SK-N-SH (cell line): ENCODE data around the gene PTPRD. TPM values are rescaled to one million over a fixed set of nuclear protein-coding genes. Genes with fewer than 3 reads are reported as not detected.

Source experiments
- CTCF ChIA-PET: fragments of 300-600, 350-600 bp; formaldehyde crosslinking; extraction: SDS; loops from one replicate; lab custom pipeline; 2021; lab: Yijun Ruan, JAX
- POLR2A ChIA-PET: fragments of 350-600 bp; sonication (Branson Sonifier 250); formaldehyde crosslinking; extraction: SDS; loops from one replicate; lab custom pipeline; 2020; ENCODE audit warnings: antibody characterized with exemption, inconsistent platforms; lab: Yijun Ruan, JAX
- DNase-seq: peaks from one replicate; pipeline ENCODE4 v3.0.0; 2012
- H2AFZ ChIP-seq: fragments of 200-600 bp; sonication (generic); 2 replicates; pipeline ENCODE4 v1.8.1; 2016; ENCODE audit warnings: antibody characterized with exemption, mild to moderate bottlenecking, low read depth
- H3F3A ChIP-seq: fragments of 200-600 bp; sonication (generic); replicated peaks from 2 replicates; pipeline ENCODE3; 2016; ENCODE audit warnings: antibody characterized with exemption, mild to moderate bottlenecking; ENCODE audit not compliant: insufficient read depth
- H3K27ac ChIP-seq, 2 experiments: fragments of 200-500 bp in 1 of 2; fragments of 200-600 bp in 1 of 2; sonication (Bioruptor generic) in 1 of 2; sonication (generic), shearing (Covaris generic) in 1 of 2; 2 replicates each; pipeline versions ENCODE4 v1.5.1 to v1.6.1; 2014 to 2016; ENCODE audit warnings: low read depth in 2 of 2, inconsistent platforms in 1 of 2, low read length in 1 of 2, mild to moderate bottlenecking in 1 of 2, mixed read lengths in 1 of 2
- H3K27me3 ChIP-seq: fragments of 200-600 bp; sonication (generic), shearing (Covaris generic); 2 replicates; pipeline ENCODE4 v1.6.1; 2016; ENCODE audit warnings: mixed run types; ENCODE audit not compliant: insufficient read depth
- H3K36me3 ChIP-seq, 2 experiments: fragments of 200-500 bp in 1 of 2; fragments of 200-600 bp in 1 of 2; sonication (Bioruptor generic) in 1 of 2; sonication (generic) in 1 of 2; replicated peaks in 1 of 2; 2 replicates each; pipeline versions ENCODE3 to v1.5.1; 2014 to 2016; ENCODE audit warnings: low read length in 1 of 2, mild to moderate bottlenecking in 1 of 2; ENCODE audit not compliant: insufficient read depth in 2 of 2, control insufficient read depth in 1 of 2
- H3K4me1 ChIP-seq, 2 experiments: fragments of 200-500 bp in 1 of 2; fragments of 200-600 bp in 1 of 2; sonication (Bioruptor generic) in 1 of 2; sonication (generic), shearing (Covaris generic) in 1 of 2; 2 replicates each; pipeline versions ENCODE4 v1.5.1 to v1.6.1; 2014 to 2016; ENCODE audit warnings: low read depth in 1 of 2, low read length in 1 of 2, mixed run types in 1 of 2; ENCODE audit not compliant: insufficient read depth in 2 of 2, control insufficient read depth in 1 of 2
- H3K4me2 ChIP-seq: fragments of 200-600 bp; sonication (generic), shearing (Covaris generic); 2 replicates; pipeline ENCODE4 v1.6.1; 2017; ENCODE audit warnings: mixed run types
- H3K4me3 ChIP-seq, 2 experiments: fragments of 200-500 bp in 1 of 2; fragments of 200-600 bp in 1 of 2; sonication (Bioruptor generic) in 1 of 2; sonication (generic), shearing (Covaris generic) in 1 of 2; 2 replicates each; pipeline versions ENCODE4 v1.5.1 to v1.8.1; 2014 to 2016; ENCODE audit warnings: low read depth in 2 of 2, inconsistent platforms in 1 of 2, low read length in 1 of 2, mild to moderate bottlenecking in 1 of 2, mixed read lengths in 1 of 2, moderate library complexity in 1 of 2
- H3K79me2 ChIP-seq: fragments of 200-600 bp; sonication (generic); 2 replicates; pipeline ENCODE4 v1.8.1; 2017; ENCODE audit warnings: mild to moderate bottlenecking; ENCODE audit not compliant: insufficient read depth
- H3K9ac ChIP-seq: fragments of 200-600 bp; sonication (generic); 2 replicates; pipeline ENCODE4 v1.6.1; 2017; ENCODE audit warnings: mixed run types
- H3K9me2 ChIP-seq: fragments of 200-600 bp; sonication (generic); 2 replicates; pipeline ENCODE4 v1.6.1; 2017; ENCODE audit warnings: mixed run types
- H3K9me3 ChIP-seq: fragments of 200-600 bp; sonication (generic); 2 replicates; pipeline ENCODE4 v1.6.1; 2017; ENCODE audit warnings: mixed run types, mild to moderate bottlenecking, moderate library complexity
- H4K20me1 ChIP-seq: fragments of 200-600 bp; sonication (generic); 2 replicates; pipeline ENCODE4 v1.6.1; 2017; ENCODE audit warnings: mild to moderate bottlenecking, mixed run types; ENCODE audit not compliant: insufficient read depth
- CHD2 ChIP-seq: fragments of 150-350 bp; IDR thresholded peaks from 2 replicates; pipeline ENCODE4 v1.6.1; 2018; ENCODE audit warnings: low read length; ENCODE audit not compliant: partially characterized antibody
- ELF1 ChIP-seq: IDR thresholded peaks from 2 replicates; pipeline ENCODE4 v1.4.0; 2012
- EP300 ChIP-seq, 2 experiments: IDR thresholded peaks; 2 replicates each; pipeline versions ENCODE4 v1.4.0 to v1.6.1; 2012; ENCODE audit warnings: borderline replicate concordance in 1 of 2, low read depth in 1 of 2, low read length in 1 of 2
- EZH2phosphoT487 ChIP-seq: fragments of 200-600 bp; sonication (generic); IDR thresholded peaks from 2 replicates; pipeline ENCODE4 v1.6.1; 2017; ENCODE audit warnings: low read depth, mixed run types, mild to moderate bottlenecking, antibody characterized with exemption, moderate library complexity, borderline replicate concordance
- FOSL2 ChIP-seq: IDR thresholded peaks from 2 replicates; pipeline ENCODE4 v1.4.0; 2012; ENCODE audit warnings: low read depth, mild to moderate bottlenecking, moderate library complexity, borderline replicate concordance
- FOXJ3 ChIP-seq: sonication (generic); formaldehyde crosslinking; IDR thresholded peaks from 2 replicates; pipeline ENCODE4 v1.5.1; 2020; ENCODE audit warnings: mild to moderate bottlenecking, missing genetic modification reagents
- FOXM1 ChIP-seq: IDR thresholded peaks from 2 replicates; pipeline ENCODE4 v1.4.0; 2012; ENCODE audit warnings: low read depth, mild to moderate bottlenecking
- GABPA ChIP-seq: IDR thresholded peaks from 2 replicates; pipeline ENCODE4 v1.4.0; 2012; ENCODE audit warnings: low read depth, mild to moderate bottlenecking
- JUND ChIP-seq: IDR thresholded peaks from 2 replicates; pipeline ENCODE4 v1.4.0; 2012
- MEF2A ChIP-seq: IDR thresholded peaks from 2 replicates; pipeline ENCODE4 v1.4.0; 2012; ENCODE audit warnings: low read depth, borderline replicate concordance
- MXI1 ChIP-seq: IDR thresholded peaks from 2 replicates; pipeline ENCODE4 v1.6.1; 2012; ENCODE audit warnings: mild to moderate bottlenecking, low read depth, low read length, improper control_type of control experiment
- NFIC ChIP-seq: IDR thresholded peaks from 2 replicates; pipeline ENCODE4 v1.4.0; 2012; ENCODE audit warnings: borderline replicate concordance
- RAD21 ChIP-seq: IDR thresholded peaks from 2 replicates; pipeline ENCODE4 v1.6.1; 2012; ENCODE audit warnings: mild to moderate bottlenecking, low read length
- RXRA ChIP-seq: IDR thresholded peaks from 2 replicates; pipeline ENCODE4 v1.4.0; 2012; ENCODE audit warnings: low read depth, mild to moderate bottlenecking, borderline replicate concordance
- SIN3A ChIP-seq: IDR thresholded peaks from 2 replicates; pipeline ENCODE4 v1.6.1; 2012; ENCODE audit warnings: low read depth, mild to moderate bottlenecking, low read length, moderate library complexity, borderline replicate concordance
- TAF1 ChIP-seq: IDR thresholded peaks from 2 replicates; pipeline ENCODE4 v1.6.1; 2012; ENCODE audit warnings: low read depth, mild to moderate bottlenecking, low read length, moderate library complexity, borderline replicate concordance
- TCF12 ChIP-seq: IDR thresholded peaks from 2 replicates; pipeline ENCODE4 v1.4.0; 2012
- TEAD4 ChIP-seq: IDR thresholded peaks from 2 replicates; pipeline ENCODE4 v1.4.0; 2012; ENCODE audit warnings: mild to moderate bottlenecking, borderline replicate concordance; ENCODE audit not compliant: insufficient read depth
- YY1 ChIP-seq: IDR thresholded peaks from 2 replicates; pipeline ENCODE4 v1.4.0; 2012; ENCODE audit warnings: low read depth, mild to moderate bottlenecking
- ZBTB33 ChIP-seq: IDR thresholded peaks from 2 replicates; pipeline ENCODE4 v1.4.0; 2012; ENCODE audit warnings: low read depth, borderline replicate concordance
- WGBS: methylation state at CpG from one replicate; pipeline ENCODE4 v1.1.6; 2017; ENCODE audit warnings: low lambda C conversion rate; 5-methylcytosine and 5-hydroxymethylcytosine counted together
- polyA plus RNA-seq, 3 experiments: library from polyadenylated mRNA; depleted of rRNA; stranded (reverse); fragments of >200 nt; gene quantifications; 2 replicates each; pipeline ENCODE4 v1.2.3, GENCODE V29; 2012
- TF ChIP-seq, protein P1 (sequence below): IDR thresholded peaks from 2 replicates; pipeline ENCODE4 v1.4.0; 2012; ENCODE audit warnings: low read depth
- TF ChIP-seq, protein P2 (sequence below): fragments of 150-350 bp; IDR thresholded peaks from 2 replicates; pipeline ENCODE4 v1.6.1; 2016; ENCODE audit warnings: mild to moderate bottlenecking, low read depth, low read length

PTPRD gene
- polyA plus RNA-seq, 1 of the 3 experiments (the other 2 are of a cell fraction): 0.15 TPM

DNA sequence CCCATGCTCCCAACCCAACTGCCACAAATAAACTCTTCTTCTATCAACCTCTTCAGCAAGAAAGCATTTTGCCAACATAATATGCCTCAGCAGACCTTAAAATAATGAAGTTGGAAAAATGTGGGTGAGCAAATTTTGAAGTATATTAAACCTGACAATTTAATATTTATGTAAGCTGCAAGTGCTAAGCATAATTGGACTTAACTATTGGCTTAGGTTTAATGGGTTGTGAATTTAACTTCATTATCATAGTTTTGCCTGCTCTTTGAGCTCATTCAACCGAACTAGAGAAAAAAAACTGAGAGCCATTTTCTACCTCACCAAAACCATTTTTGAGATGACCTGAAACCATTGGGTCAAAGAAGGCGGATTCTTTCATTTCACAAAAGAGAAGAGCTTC is 2007.7 kb downstream of the PTPRD start:
- 18% methylated on average over 2 of the region's 2 CpGs for WGBS
- Histone ChIP-seq H3K36me3 (no peaks in the 10 kb centered on the region), H3K9ac (no peak overlapping the region), H3K9me3 (no peaks in the 10 kb centered on the region), H3K27me3 (no peaks in the 10 kb centered on the region), H4K20me1 (no peaks in the 10 kb centered on the region), H3K79me2 (no peaks in the 10 kb centered on the region), H3K9me2 (no peaks in the 10 kb centered on the region), H3F3A (no peaks in the 10 kb centered on the region), H3K4me2 (no peak overlapping the region), H3K4me1 (no peaks in the 10 kb centered on the region; a peak in 1 of 4 replicates), H2AFZ (no peak overlapping the region), H3K4me3 (no peak overlapping the region), H3K27ac (no peak overlapping the region)
- POLR2A ChIA-PET: no interaction called here
- CTCF ChIA-PET: no interaction called here
- no peak for TF ChIP-seq YY1
- TF ChIP-seq SIN3A: no peak
- TF ChIP-seq CHD2: no peak
- TF ChIP-seq FOXJ3 (CRISPR knock-in tag): no peak
- TF ChIP-seq TCF12: no peak
- TF ChIP-seq FOSL2: no peak
- no peak for TF ChIP-seq TAF1
- no peak for TF ChIP-seq EZH2phosphoT487
- no peak for DNase-seq

DNA sequence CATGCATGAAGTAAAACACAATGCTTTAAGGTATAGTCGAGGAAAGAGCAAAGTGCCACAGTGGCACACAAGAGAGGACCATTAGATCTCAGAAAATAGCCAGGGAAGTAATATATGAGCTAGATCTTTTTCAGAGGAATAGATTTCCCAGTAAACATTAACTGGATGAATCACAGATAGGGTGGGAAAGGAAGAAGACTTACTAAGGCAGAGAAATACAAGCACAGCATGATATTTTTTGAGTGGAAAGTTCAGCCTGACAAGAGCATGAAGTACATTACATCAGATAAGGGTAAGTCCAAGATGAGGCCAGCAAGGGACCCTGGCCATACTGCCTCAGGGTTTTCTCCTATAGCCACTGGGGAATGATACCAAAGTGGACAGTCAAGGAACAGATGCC is 2008.6 kb downstream of the PTPRD start:
- Histone ChIP-seq H3K4me1 (no peaks in the 10 kb centered on the region; a peak in 1 of 4 replicates), H4K20me1 (no peaks in the 10 kb centered on the region), H3K9ac (no peak overlapping the region), H3K27ac (no peak overlapping the region), H3K9me2 (no peaks in the 10 kb centered on the region), H3K79me2 (no peaks in the 10 kb centered on the region), H3K9me3 (no peaks in the 10 kb centered on the region), H3K4me2 (no peak overlapping the region), H3K36me3 (no peaks in the 10 kb centered on the region), H3F3A (no peaks in the 10 kb centered on the region), H3K4me3 (no peak overlapping the region), H3K27me3 (no peaks in the 10 kb centered on the region), H2AFZ (no peak overlapping the region)
- whole genome bisulfite sequencing: 4% methylated on average over 1 of the region's 1 CpG
- ChIA-PET CTCF (no interaction called here), POLR2A (no interaction called here)
- TF ChIP-seq FOXM1: no peak
- TF ChIP-seq, protein P1, sequence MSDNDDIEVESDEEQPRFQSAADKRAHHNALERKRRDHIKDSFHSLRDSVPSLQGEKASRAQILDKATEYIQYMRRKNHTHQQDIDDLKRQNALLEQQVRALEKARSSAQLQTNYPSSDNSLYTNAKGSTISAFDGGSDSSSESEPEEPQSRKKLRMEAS: no peak
- TF ChIP-seq MXI1: no peak
- no peak for TF ChIP-seq SIN3A
- no peak for TF ChIP-seq RAD21
- TF ChIP-seq FOXJ3 (CRISPR knock-in tag): no peak
- TF ChIP-seq TEAD4: no peak
- TF ChIP-seq EP300 (IDR thresholded peaks at IDR 0.05; ENCODE audit: borderline replicate concordance in 1 of 2, low read depth in 1 of 2, low read length in 1 of 2): no peak
- no peak for TF ChIP-seq FOSL2
- TF ChIP-seq NFIC: no peak
- TF ChIP-seq TAF1: no peak
- no peak for TF ChIP-seq GABPA
- no peak for TF ChIP-seq ZBTB33
- TF ChIP-seq RXRA: no peak
- TF ChIP-seq CHD2: no peak
- TF ChIP-seq MEF2A: no peak
- no peak for TF ChIP-seq JUND
- TF ChIP-seq ELF1: no peak
- TF ChIP-seq, protein P2, sequence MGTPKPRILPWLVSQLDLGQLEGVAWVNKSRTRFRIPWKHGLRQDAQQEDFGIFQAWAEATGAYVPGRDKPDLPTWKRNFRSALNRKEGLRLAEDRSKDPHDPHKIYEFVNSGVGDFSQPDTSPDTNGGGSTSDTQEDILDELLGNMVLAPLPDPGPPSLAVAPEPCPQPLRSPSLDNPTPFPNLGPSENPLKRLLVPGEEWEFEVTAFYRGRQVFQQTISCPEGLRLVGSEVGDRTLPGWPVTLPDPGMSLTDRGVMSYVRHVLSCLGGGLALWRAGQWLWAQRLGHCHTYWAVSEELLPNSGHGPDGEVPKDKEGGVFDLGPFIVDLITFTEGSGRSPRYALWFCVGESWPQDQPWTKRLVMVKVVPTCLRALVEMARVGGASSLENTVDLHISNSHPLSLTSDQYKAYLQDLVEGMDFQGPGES: no peak
- no peak for DNase-seq
